ENCODE data around the gene BACH1. TPM values are rescaled to one million over a fixed set of nuclear protein-coding genes. Genes with fewer than 3 reads are reported as not detected.
"Not testable (repeated sequence)": the region's sequence is repeated elsewhere in the genome, so short reads cannot be mapped to it uniquely, and the experiment has no call there.

Gene BACH1
- total RNA-seq, 1 donor from 2014 or later, result 93.1 TPM

DNA sequence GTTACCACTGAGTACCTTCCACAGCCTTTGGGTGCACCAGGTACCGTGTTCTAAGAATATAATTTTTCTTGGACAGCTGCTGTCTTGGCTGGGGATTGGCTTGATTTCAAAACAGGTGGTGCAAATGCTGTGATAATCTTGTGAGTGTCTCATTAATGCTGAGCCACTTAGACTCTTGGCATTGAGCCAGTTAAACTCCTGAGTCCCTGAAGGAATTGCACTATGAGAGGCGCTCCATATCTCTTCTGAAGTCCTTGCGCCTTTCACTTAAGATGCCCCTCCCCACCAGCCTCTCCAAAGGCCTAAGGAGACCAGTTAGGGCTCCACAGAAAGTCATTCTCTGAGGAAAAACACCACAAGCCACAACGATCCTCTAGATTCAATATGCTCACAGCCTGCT, 51.0 kb downstream of the BACH1 start:
- H3K9ac ChIP-seq (ENCODE audit: low read length), result peak overlapping the region; percentile 30
- FAIRE-seq, result no peak
- peaks cover 24% of the 10 kb centered on the region for H3K36me3 ChIP-seq (ENCODE audit: insufficient read depth, low read length)
- H3K4me3 ChIP-seq (ENCODE audit: insufficient read depth, low read depth, low read length), result no peak overlapping the region
- H3K4me1 Mint-ChIP-seq (ENCODE audit: low read depth, unreplicated experiment), result peaks cover 44% of the 10 kb centered on the region
- peaks cover 58% of the 10 kb centered on the region for H3K79me2 ChIP-seq (ENCODE audit: insufficient read depth, low read length)
- H3K27me3 ChIP-seq (ENCODE audit: insufficient read depth, low read length), result no peaks in the 10 kb centered on the region
- H3K36me3 Mint-ChIP-seq (ENCODE audit: low read depth, unreplicated experiment), result peaks cover 22% of the 10 kb centered on the region
- H2AFZ ChIP-seq (ENCODE audit: low read depth, low read length), result no peak overlapping the region
- no peaks in the 10 kb centered on the region for H3K27me3 Mint-ChIP-seq (ENCODE audit: low read depth, unreplicated experiment)
- peak overlapping the region; percentile 73 for H3K27ac ChIP-seq (ENCODE audit: low read depth, low read length)
- DNase-seq (ENCODE audit: low read depth), result no peak
- no peak overlapping the region for H3K4me3 Mint-ChIP-seq (ENCODE audit: unreplicated experiment)
- H4K20me1 ChIP-seq (ENCODE audit: insufficient read depth, low read length), result no peaks in the 10 kb centered on the region
- peaks cover 7% of the 10 kb centered on the region for H3K9me3 Mint-ChIP-seq (ENCODE audit: unreplicated experiment)
- H3K4me2 ChIP-seq (ENCODE audit: low read length), result no peak overlapping the region
- H3K27ac Mint-ChIP-seq (ENCODE audit: unreplicated experiment), result peak overlapping the region; percentile 22
- TF ChIP-seq, protein P1, sequence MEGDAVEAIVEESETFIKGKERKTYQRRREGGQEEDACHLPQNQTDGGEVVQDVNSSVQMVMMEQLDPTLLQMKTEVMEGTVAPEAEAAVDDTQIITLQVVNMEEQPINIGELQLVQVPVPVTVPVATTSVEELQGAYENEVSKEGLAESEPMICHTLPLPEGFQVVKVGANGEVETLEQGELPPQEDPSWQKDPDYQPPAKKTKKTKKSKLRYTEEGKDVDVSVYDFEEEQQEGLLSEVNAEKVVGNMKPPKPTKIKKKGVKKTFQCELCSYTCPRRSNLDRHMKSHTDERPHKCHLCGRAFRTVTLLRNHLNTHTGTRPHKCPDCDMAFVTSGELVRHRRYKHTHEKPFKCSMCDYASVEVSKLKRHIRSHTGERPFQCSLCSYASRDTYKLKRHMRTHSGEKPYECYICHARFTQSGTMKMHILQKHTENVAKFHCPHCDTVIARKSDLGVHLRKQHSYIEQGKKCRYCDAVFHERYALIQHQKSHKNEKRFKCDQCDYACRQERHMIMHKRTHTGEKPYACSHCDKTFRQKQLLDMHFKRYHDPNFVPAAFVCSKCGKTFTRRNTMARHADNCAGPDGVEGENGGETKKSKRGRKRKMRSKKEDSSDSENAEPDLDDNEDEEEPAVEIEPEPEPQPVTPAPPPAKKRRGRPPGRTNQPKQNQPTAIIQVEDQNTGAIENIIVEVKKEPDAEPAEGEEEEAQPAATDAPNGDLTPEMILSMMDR (IDR thresholded peaks at IDR 0.05; ENCODE audit: insufficient read depth, low read depth, low read length), result no peak
- TF ChIP-seq EZH2 (IDR thresholded peaks at IDR 0.05; ENCODE audit: insufficient read depth, low read length), result no peak
- H3K9me3 ChIP-seq (ENCODE audit: insufficient read depth, low read depth, low read length), result no peaks in the 10 kb centered on the region
- H3K4me1 ChIP-seq (ENCODE audit: insufficient read depth, low read length), result peaks cover 43% of the 10 kb centered on the region

DNA sequence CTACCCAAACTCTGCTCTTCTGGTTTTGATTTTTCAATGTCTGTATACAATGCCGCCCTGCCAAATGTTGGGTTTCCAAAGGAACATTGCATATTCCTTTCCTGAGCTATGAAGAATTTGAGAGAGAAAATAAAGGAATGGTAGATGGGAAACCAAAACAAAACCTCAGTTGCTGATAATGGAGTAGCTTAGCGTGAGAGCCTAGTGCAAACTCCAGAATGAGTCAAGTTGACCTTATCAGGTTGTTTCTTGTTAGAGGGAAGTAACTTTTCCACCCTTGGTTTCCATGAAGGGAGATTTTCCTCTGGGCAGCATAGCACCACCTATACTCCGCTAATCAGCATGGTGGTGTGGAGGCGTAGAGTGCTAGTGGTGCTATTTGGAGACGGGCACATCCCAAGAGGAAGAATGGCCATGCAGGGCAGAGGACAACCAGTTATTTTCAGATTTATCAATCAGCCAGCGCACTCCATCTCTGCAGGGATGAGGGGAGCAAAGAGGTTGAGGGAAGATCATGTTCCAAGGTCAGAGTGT, 51.6 kb downstream of the BACH1 start:
- no peaks in the 10 kb centered on the region for H3K27me3 ChIP-seq (ENCODE audit: insufficient read depth, low read length)
- peak overlapping the region; percentile 73 for H3K27ac ChIP-seq (ENCODE audit: low read depth, low read length)
- Mint-ChIP-seq H3K36me3 (ENCODE audit: low read depth, unreplicated experiment) (peaks cover 27% of the 10 kb centered on the region), H3K4me3 (ENCODE audit: unreplicated experiment) (peak overlapping the region; percentile 58), H3K27me3 (ENCODE audit: low read depth, unreplicated experiment) (no peaks in the 10 kb centered on the region), H3K9me3 (ENCODE audit: unreplicated experiment) (peaks cover 8% of the 10 kb centered on the region), H3K4me1 (ENCODE audit: low read depth, unreplicated experiment) (peaks cover 44% of the 10 kb centered on the region), H3K27ac (ENCODE audit: unreplicated experiment) (no peak overlapping the region)
- no peaks in the 10 kb centered on the region for H4K20me1 ChIP-seq (ENCODE audit: insufficient read depth, low read length)
- DNase-seq (ENCODE audit: low read depth) (peak; percentile 86), FAIRE-seq (no peak)
- H3K79me2 ChIP-seq (ENCODE audit: insufficient read depth, low read length), result peaks cover 53% of the 10 kb centered on the region
- TF ChIP-seq, protein P1 (IDR thresholded peaks at IDR 0.05; ENCODE audit: insufficient read depth, low read depth, low read length), result no peak
- no peak for TF ChIP-seq EZH2 (IDR thresholded peaks at IDR 0.05; ENCODE audit: insufficient read depth, low read length)
- H3K4me3 ChIP-seq (ENCODE audit: insufficient read depth, low read depth, low read length), result no peak overlapping the region
- H2AFZ ChIP-seq (ENCODE audit: low read depth, low read length), result no peak overlapping the region
- peaks cover 43% of the 10 kb centered on the region for H3K4me1 ChIP-seq (ENCODE audit: insufficient read depth, low read length)
- peak overlapping the region; percentile 30 for H3K9ac ChIP-seq (ENCODE audit: low read length)
- no peaks in the 10 kb centered on the region for H3K9me3 ChIP-seq (ENCODE audit: insufficient read depth, low read depth, low read length)
- peak overlapping the region; percentile 7 for H3K4me2 ChIP-seq (ENCODE audit: low read length)
- peaks cover 18% of the 10 kb centered on the region for H3K36me3 ChIP-seq (ENCODE audit: insufficient read depth, low read length)

DNA sequence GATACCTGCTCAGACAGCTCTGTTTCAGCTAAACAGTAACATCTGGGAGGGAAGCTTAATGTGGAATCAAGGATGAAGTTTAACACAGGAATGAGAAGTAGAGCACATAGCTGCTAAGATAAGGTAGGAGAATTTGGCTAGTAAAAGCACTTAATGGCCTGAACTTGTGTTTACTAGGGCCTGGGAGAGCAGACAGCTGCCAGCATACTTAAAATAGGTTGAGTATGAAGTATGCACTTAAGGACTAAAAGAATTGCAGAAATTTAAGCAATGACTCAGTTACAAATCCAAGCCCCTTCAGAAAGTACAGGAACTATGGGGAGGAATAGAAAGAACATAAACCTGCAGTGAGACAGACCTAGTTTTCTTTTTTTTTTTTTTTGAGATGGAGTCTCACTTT, 53.0 kb downstream of the BACH1 start:
- DNase-seq (ENCODE audit: low read depth) (peak; percentile 97), FAIRE-seq (peak; percentile 34)
- Histone ChIP-seq H3K9me3 (ENCODE audit: insufficient read depth, low read depth, low read length) (no peaks in the 10 kb centered on the region), H3K4me3 (ENCODE audit: insufficient read depth, low read depth, low read length) (no peak overlapping the region), H3K4me1 (ENCODE audit: insufficient read depth, low read length) (peaks cover 43% of the 10 kb centered on the region), H2AFZ (ENCODE audit: low read depth, low read length) (no peak overlapping the region), H3K79me2 (ENCODE audit: insufficient read depth, low read length) (peaks cover 39% of the 10 kb centered on the region), H3K27me3 (ENCODE audit: insufficient read depth, low read length) (no peaks in the 10 kb centered on the region), H3K4me2 (ENCODE audit: low read length) (peak overlapping the region; percentile 14), H3K9ac (ENCODE audit: low read length) (peak overlapping the region; percentile 50), H3K36me3 (ENCODE audit: insufficient read depth, low read length) (peaks cover 13% of the 10 kb centered on the region), H3K27ac (ENCODE audit: low read depth, low read length) (peak overlapping the region; percentile 73), H4K20me1 (ENCODE audit: insufficient read depth, low read length) (no peaks in the 10 kb centered on the region)
- H3K27ac Mint-ChIP-seq (ENCODE audit: unreplicated experiment), result peak overlapping the region; percentile 14
- H3K4me1 Mint-ChIP-seq (ENCODE audit: low read depth, unreplicated experiment), result peaks cover 39% of the 10 kb centered on the region
- peaks cover 8% of the 10 kb centered on the region for H3K9me3 Mint-ChIP-seq (ENCODE audit: unreplicated experiment)
- TF ChIP-seq, protein P1 (IDR thresholded peaks at IDR 0.05; ENCODE audit: insufficient read depth, low read depth, low read length), result no peak
- TF ChIP-seq EZH2 (IDR thresholded peaks at IDR 0.05; ENCODE audit: insufficient read depth, low read length), result no peak
- peaks cover 30% of the 10 kb centered on the region for H3K36me3 Mint-ChIP-seq (ENCODE audit: low read depth, unreplicated experiment)
- no peak overlapping the region for H3K4me3 Mint-ChIP-seq (ENCODE audit: unreplicated experiment)
- no peaks in the 10 kb centered on the region for H3K27me3 Mint-ChIP-seq (ENCODE audit: low read depth, unreplicated experiment)

DNA sequence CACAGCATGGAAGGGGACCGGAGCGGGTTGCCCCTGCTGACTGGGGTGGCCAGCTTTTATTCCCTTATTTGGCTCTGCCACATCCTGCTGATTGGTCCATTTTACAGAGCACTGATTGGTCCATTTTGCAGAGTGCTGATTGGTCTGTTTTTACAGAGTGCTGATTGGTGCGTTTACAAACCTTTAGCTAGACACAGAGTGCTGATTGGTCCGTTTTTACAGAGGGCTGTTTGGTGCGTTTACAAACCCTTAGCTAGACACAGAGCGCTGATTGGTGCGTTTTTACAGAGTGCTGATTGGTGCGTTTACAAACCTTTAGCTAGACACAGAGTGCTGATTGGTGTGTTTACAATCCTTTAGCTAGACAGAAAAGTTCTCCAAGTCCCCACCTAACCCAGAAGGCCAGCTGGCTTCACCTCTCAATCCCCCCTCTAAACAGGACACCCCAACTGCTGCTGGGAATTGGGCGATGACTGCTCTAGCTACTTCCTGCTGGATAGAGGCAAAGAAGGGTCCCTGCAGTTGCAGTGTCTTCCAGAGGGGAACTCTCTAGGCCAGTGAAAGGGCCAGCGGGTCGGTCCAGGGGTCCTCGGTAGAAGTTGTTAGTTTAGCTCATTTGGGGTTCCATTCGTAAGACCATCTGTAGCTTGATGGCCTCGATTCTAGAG, 56.5 kb downstream of the BACH1 start:
- H4K20me1 ChIP-seq (ENCODE audit: insufficient read depth, low read length); H3K4me3 ChIP-seq (ENCODE audit: insufficient read depth, low read depth, low read length); H3K27ac ChIP-seq (ENCODE audit: low read depth, low read length); H3K27ac Mint-ChIP-seq (ENCODE audit: unreplicated experiment); DNase-seq (ENCODE audit: low read depth); H3K4me3 Mint-ChIP-seq (ENCODE audit: unreplicated experiment); H3K9me3 ChIP-seq (ENCODE audit: insufficient read depth, low read depth, low read length); H3K9me3 Mint-ChIP-seq (ENCODE audit: unreplicated experiment); H3K9ac ChIP-seq (ENCODE audit: low read length); H3K4me2 ChIP-seq (ENCODE audit: low read length); FAIRE-seq; H2AFZ ChIP-seq (ENCODE audit: low read depth, low read length); H3K27me3 ChIP-seq (ENCODE audit: insufficient read depth, low read length); H3K27me3 Mint-ChIP-seq (ENCODE audit: low read depth, unreplicated experiment): not testable (repeated sequence)
- H3K36me3 ChIP-seq (ENCODE audit: insufficient read depth, low read length), result peaks cover 13% of the 10 kb centered on the region
- peaks cover 21% of the 10 kb centered on the region for H3K79me2 ChIP-seq (ENCODE audit: insufficient read depth, low read length)
- peaks cover 25% of the 10 kb centered on the region for H3K36me3 Mint-ChIP-seq (ENCODE audit: low read depth, unreplicated experiment)
- peaks cover 26% of the 10 kb centered on the region for H3K4me1 ChIP-seq (ENCODE audit: insufficient read depth, low read length)
- H3K4me1 Mint-ChIP-seq (ENCODE audit: low read depth, unreplicated experiment), result peaks cover 16% of the 10 kb centered on the region

Data from astrocyte (in vitro differentiated cells and primary cell).